Lower leg skin (tissue), 3 donors: Measurements from ENCODE around the gene ZNF513.

Experiments
- POLR2A ChIP-seq, 2 donors: fragments of 450-650 bp; IDR thresholded peaks; one replicate each; pipeline ENCODE4 v1.6.1; 2016 to 2017; ENCODE audit warnings: antibody characterized with exemption in 2 of 2, mild to moderate bottlenecking in 1 of 2, moderate library complexity in 1 of 2
- TF ChIP-seq, protein P1 (sequence below), 3 donors: fragments of 450-650 bp; IDR thresholded peaks; one replicate each; pipeline ENCODE4 v1.5.1; 2016; ENCODE audit warnings: antibody characterized with exemption in 3 of 3, mild to moderate bottlenecking in 3 of 3, moderate library complexity in 2 of 3

DNA sequence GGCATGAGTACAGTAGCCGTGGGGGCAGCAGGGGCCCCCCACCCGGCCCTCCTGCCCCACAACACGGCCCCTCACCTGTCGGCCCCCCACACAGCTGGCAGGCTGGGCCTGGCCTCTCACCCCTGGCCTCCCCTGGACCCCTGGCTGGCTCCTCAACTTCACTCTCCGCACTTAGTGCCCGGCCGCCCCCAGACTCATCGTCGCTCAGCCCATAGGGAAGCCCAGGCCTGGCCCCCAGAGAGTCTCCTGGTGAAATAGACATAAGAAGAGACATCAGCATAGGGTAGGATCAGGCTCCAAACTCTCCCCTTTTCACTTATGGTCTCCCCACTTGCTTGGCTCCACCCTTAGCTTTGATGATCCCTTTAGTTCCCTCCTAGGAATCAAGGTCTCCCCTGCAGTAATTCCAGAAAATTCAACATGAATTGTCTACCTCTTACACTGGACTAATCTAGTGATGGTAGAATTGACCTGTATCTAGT, 1.7 kb downstream of the ZNF513 start:
- TF ChIP-seq POLR2A (IDR thresholded peaks at IDR 0.05), result no peak
- TF ChIP-seq, protein P1, sequence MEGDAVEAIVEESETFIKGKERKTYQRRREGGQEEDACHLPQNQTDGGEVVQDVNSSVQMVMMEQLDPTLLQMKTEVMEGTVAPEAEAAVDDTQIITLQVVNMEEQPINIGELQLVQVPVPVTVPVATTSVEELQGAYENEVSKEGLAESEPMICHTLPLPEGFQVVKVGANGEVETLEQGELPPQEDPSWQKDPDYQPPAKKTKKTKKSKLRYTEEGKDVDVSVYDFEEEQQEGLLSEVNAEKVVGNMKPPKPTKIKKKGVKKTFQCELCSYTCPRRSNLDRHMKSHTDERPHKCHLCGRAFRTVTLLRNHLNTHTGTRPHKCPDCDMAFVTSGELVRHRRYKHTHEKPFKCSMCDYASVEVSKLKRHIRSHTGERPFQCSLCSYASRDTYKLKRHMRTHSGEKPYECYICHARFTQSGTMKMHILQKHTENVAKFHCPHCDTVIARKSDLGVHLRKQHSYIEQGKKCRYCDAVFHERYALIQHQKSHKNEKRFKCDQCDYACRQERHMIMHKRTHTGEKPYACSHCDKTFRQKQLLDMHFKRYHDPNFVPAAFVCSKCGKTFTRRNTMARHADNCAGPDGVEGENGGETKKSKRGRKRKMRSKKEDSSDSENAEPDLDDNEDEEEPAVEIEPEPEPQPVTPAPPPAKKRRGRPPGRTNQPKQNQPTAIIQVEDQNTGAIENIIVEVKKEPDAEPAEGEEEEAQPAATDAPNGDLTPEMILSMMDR (IDR thresholded peaks at IDR 0.05), result no peak
